H1 (cell line): ENCODE results near the gene SLC1A2. TPM values are rescaled to one million over a fixed set of nuclear protein-coding genes. Genes with fewer than 3 reads are reported as not detected.

Experiments
- CTCF ChIA-PET: fragments of 300-600 bp; sonication (Branson Sonifier 250); formaldehyde crosslinking; loops from one replicate; lab custom pipeline; 2021; ENCODE audit not compliant: partially characterized antibody; lab: Charles Lee
- POLR2A ChIA-PET: fragments of 300-600 bp; sonication (Branson Sonifier 250); formaldehyde crosslinking; loops from one replicate; lab custom pipeline; 2021; ENCODE audit warnings: inconsistent platforms; ENCODE audit not compliant: partially characterized antibody; lab: Charles Lee
- DNase-seq, 2 experiments: peaks; one replicate each; pipeline versions ENCODE4 v3.0.0 to v3.0.0-alpha.2; 2010 to 2022; ENCODE audit warnings: low spot score in 2 of 2, low read depth in 1 of 2, mixed read lengths in 1 of 2
- FAIRE-seq: peaks from 2 replicates; lab custom pipeline; 2011; peaks lifted over from hg19 to GRCh38; lab: Jason Lieb, UNC
- H2AFZ ChIP-seq: 2 replicates; pipeline ENCODE4 v1.8.1; 2012; ENCODE audit warnings: low read length, inconsistent platforms
- H2AK5ac ChIP-seq: 2 replicates; pipeline ENCODE4 v1.6.1; 2013; ENCODE audit warnings: low read depth, low read length
- H2BK120ac ChIP-seq: replicated peaks from 2 replicates; pipeline ENCODE3; 2013; ENCODE audit warnings: low read depth, low read length, inconsistent platforms
- H2BK12ac ChIP-seq: 2 replicates; pipeline ENCODE4 v1.6.1; 2013; ENCODE audit warnings: low read depth, low read length
- H2BK15ac ChIP-seq: 2 replicates; pipeline ENCODE4 v1.6.1; 2013; ENCODE audit warnings: low read length
- H2BK20ac ChIP-seq: 2 replicates; pipeline ENCODE4 v1.6.1; 2013; ENCODE audit warnings: low read length
- H2BK5ac ChIP-seq: 2 replicates; pipeline ENCODE4 v1.6.1; 2013; ENCODE audit warnings: low read depth, low read length
- H3K14ac ChIP-seq: 2 replicates; pipeline ENCODE4 v1.6.1; 2013; ENCODE audit warnings: inconsistent platforms; ENCODE audit not compliant: insufficient read length
- H3K18ac ChIP-seq: 2 replicates; pipeline ENCODE4 v1.6.1; 2013; ENCODE audit warnings: low read length; ENCODE audit errors: extremely low read depth
- H3K23ac ChIP-seq: 2 replicates; pipeline ENCODE4 v1.6.1; 2013; ENCODE audit warnings: inconsistent platforms; ENCODE audit not compliant: insufficient read length
- H3K23me2 ChIP-seq: 2 replicates; pipeline ENCODE4 v1.6.1; 2013; ENCODE audit warnings: low read depth, low read length
- H3K27ac ChIP-seq: 2 replicates; pipeline ENCODE4 v1.6.1; 2011; ENCODE audit warnings: low read depth, low read length, inconsistent platforms
- H3K27me3 ChIP-seq, 4 experiments: replicated peaks in 1 of 4; 1 replicate in 1 of 4; 2 replicates in 3 of 4; pipeline versions ENCODE4 v1.6.1 to v1.8.1; 2011 to 2013; ENCODE audit warnings: low read length in 3 of 4, mild to moderate bottlenecking in 3 of 4, inconsistent platforms in 2 of 4, mixed read lengths in 2 of 4, moderate library complexity in 1 of 4; ENCODE audit not compliant: control insufficient read depth in 3 of 4, insufficient read depth in 3 of 4; ENCODE audit errors: extremely low read depth in 1 of 4
- H3K36me3 ChIP-seq, 4 experiments: 2 replicates each; pipeline versions ENCODE4 v1.6.1 to v1.8.1; 2011 to 2013; ENCODE audit warnings: mild to moderate bottlenecking in 4 of 4, low read length in 3 of 4, moderate library complexity in 2 of 4, control low read depth in 1 of 4, inconsistent platforms in 1 of 4; ENCODE audit not compliant: insufficient read depth in 4 of 4, control insufficient read depth in 2 of 4
- H3K4ac ChIP-seq: replicated peaks from 2 replicates; pipeline ENCODE3; 2013; ENCODE audit warnings: low read length, low read depth, mixed read lengths, inconsistent platforms; ENCODE audit not compliant: insufficient read length
- H3K4me1 ChIP-seq, 4 experiments: replicated peaks in 1 of 4; 1 replicate in 1 of 4; 2 replicates in 3 of 4; pipeline versions ENCODE4 v1.6.1 to v1.8.1; 2011 to 2013; ENCODE audit warnings: low read length in 3 of 4, inconsistent platforms in 2 of 4, mixed read lengths in 1 of 4; ENCODE audit not compliant: insufficient read depth in 4 of 4, control insufficient read depth in 3 of 4
- H3K4me2 ChIP-seq, 2 experiments: 2 replicates each; pipeline versions ENCODE4 v1.6.1 to v1.8.1; 2011 to 2013; ENCODE audit warnings: low read depth in 2 of 2, low read length in 2 of 2, control low read depth in 1 of 2, inconsistent platforms in 1 of 2, mild to moderate bottlenecking in 1 of 2; ENCODE audit not compliant: insufficient read depth in 1 of 2
- H3K4me3 ChIP-seq, 4 experiments: fragments of 200-600, 300-600 bp in 1 of 4; sonication (generic), shearing (Covaris generic), sonication (Bioruptor Twin) in 1 of 4; 2 replicates each; pipeline versions ENCODE4 v1.5.1 to v1.8.1; 2011 to 2016; ENCODE audit warnings: low read length in 4 of 4, low read depth in 3 of 4, control low read depth in 2 of 4, inconsistent platforms in 2 of 4, mild to moderate bottlenecking in 2 of 4, mixed read lengths in 1 of 4, moderate library complexity in 1 of 4; ENCODE audit not compliant: insufficient read depth in 2 of 4; ENCODE audit errors: extremely low read depth in 1 of 4
- H3K56ac ChIP-seq: replicated peaks from 2 replicates; pipeline ENCODE3; 2013; ENCODE audit warnings: low read depth, mild to moderate bottlenecking, mixed read lengths, low read length, inconsistent platforms; ENCODE audit not compliant: insufficient read length
- H3K79me1 ChIP-seq: 2 replicates; pipeline ENCODE4 v1.6.1; 2013; ENCODE audit warnings: low read depth, low read length, control low read depth
- H3K79me2 ChIP-seq, 2 experiments: 2 replicates each; pipeline versions ENCODE4 v1.6.1 to v1.8.1; 2012 to 2013; ENCODE audit warnings: low read length in 2 of 2, mild to moderate bottlenecking in 2 of 2, inconsistent platforms in 1 of 2; ENCODE audit not compliant: insufficient read depth in 2 of 2, control insufficient read depth in 1 of 2
- H3K9ac ChIP-seq, 4 experiments: replicated peaks in 1 of 4; 1 replicate in 1 of 4; 2 replicates in 3 of 4; pipeline versions ENCODE4 v1.6.1 to v1.8.1; 2011 to 2013; ENCODE audit warnings: low read depth in 3 of 4, low read length in 3 of 4, control low read depth in 2 of 4, mild to moderate bottlenecking in 2 of 4, moderate library complexity in 2 of 4, inconsistent platforms in 1 of 4; ENCODE audit errors: extremely low read depth in 1 of 4
- H3K9me3 ChIP-seq, 2 experiments: 2 replicates each; pipeline versions ENCODE4 v1.6.1 to v1.8.1; 2012 to 2013; ENCODE audit warnings: mild to moderate bottlenecking in 2 of 2, moderate library complexity in 2 of 2, control low read depth in 1 of 2, inconsistent platforms in 1 of 2, low read depth in 1 of 2, low read length in 1 of 2, mixed read lengths in 1 of 2; ENCODE audit not compliant: insufficient read depth in 2 of 2
- H4K20me1 ChIP-seq, 2 experiments: replicated peaks in 1 of 2; 2 replicates each; pipeline versions ENCODE3 to v1.8.1; 2011 to 2013; ENCODE audit warnings: inconsistent platforms in 2 of 2, low read length in 2 of 2, mild to moderate bottlenecking in 1 of 2; ENCODE audit not compliant: insufficient read depth in 2 of 2, control insufficient read depth in 1 of 2
- H4K5ac ChIP-seq: 2 replicates; pipeline ENCODE4 v1.6.1; 2013; ENCODE audit warnings: low read length, low read depth, mixed read lengths, inconsistent platforms; ENCODE audit not compliant: insufficient read length
- H4K8ac ChIP-seq: 2 replicates; pipeline ENCODE4 v1.8.0; 2013; ENCODE audit warnings: mild to moderate bottlenecking, moderate library complexity, low read length, inconsistent platforms; ENCODE audit not compliant: insufficient read depth; ENCODE audit errors: extremely low read depth
- H4K91ac ChIP-seq: replicated peaks from 2 replicates; pipeline ENCODE3; 2013; ENCODE audit warnings: low read length, mixed read lengths, inconsistent platforms; ENCODE audit not compliant: insufficient read length
- ATF2 ChIP-seq: IDR thresholded peaks from 2 replicates; pipeline ENCODE4 v1.6.1; 2012; ENCODE audit warnings: low read length, inconsistent platforms
- BRCA1 ChIP-seq: IDR thresholded peaks from 2 replicates; pipeline ENCODE4 v1.6.1; 2012; ENCODE audit warnings: low read depth, low read length, improper control_type of control experiment
- CEBPB ChIP-seq: IDR thresholded peaks from 2 replicates; pipeline ENCODE4 v1.6.1; 2012; ENCODE audit warnings: low read depth, low read length
- CREB1 ChIP-seq: IDR thresholded peaks from 2 replicates; pipeline ENCODE4 v1.6.1; 2012; ENCODE audit warnings: inconsistent platforms
- EP300 ChIP-seq, 2 experiments: IDR thresholded peaks; 1 replicate in 1 of 2; 2 replicates in 1 of 2; pipeline ENCODE4 v1.6.1; 2011 to 2012; ENCODE audit warnings: low read depth in 2 of 2, low read length in 2 of 2, mild to moderate bottlenecking in 2 of 2, borderline replicate concordance in 1 of 2, inconsistent platforms in 1 of 2, moderate library complexity in 1 of 2
- JUN ChIP-seq: IDR thresholded peaks from 2 replicates; pipeline ENCODE4 v1.6.1; 2011; ENCODE audit warnings: low read depth, mild to moderate bottlenecking, improper control_type of control experiment, low read length
- NRF1 ChIP-seq: IDR thresholded peaks from 2 replicates; pipeline ENCODE4 v1.6.1; 2011; ENCODE audit warnings: mild to moderate bottlenecking, low read depth, low read length, improper control_type of control experiment
- SIN3A ChIP-seq, 2 experiments: IDR thresholded peaks in 1 of 2; conservative IDR thresholded peaks in 1 of 2; 2 replicates each; pipeline ENCODE4 v1.6.1; 2011 to 2012; ENCODE audit warnings: low read length in 2 of 2, improper control_type of control experiment in 1 of 2, low read depth in 1 of 2, mild to moderate bottlenecking in 1 of 2
- SP1 ChIP-seq: IDR thresholded peaks from 2 replicates; pipeline ENCODE4 v1.6.1; 2011; ENCODE audit warnings: low read depth, low read length
- TAF1 ChIP-seq: IDR thresholded peaks from 2 replicates; pipeline ENCODE4 v1.6.1; 2011; ENCODE audit warnings: mild to moderate bottlenecking, low read depth, low read length
- WGBS, 2 experiments: shearing (Covaris generic) in 1 of 2; methylation state at CpG; one replicate each; pipeline versions ENCODE4 v1.1.6 to v1.1.7; 2013 to 2015; ENCODE audit warnings: low lambda C conversion rate in 2 of 2, mixed read lengths in 2 of 2, inconsistent platforms in 1 of 2, low coverage in 1 of 2, missing lambda C conversion rate in 1 of 2; ENCODE audit not compliant: insufficient replicate concordance in 2 of 2, insufficient coverage in 1 of 2, insufficient read length in 1 of 2; ENCODE audit errors: extremely low coverage in 1 of 2, missing lambda C conversion rate in 1 of 2; 5-methylcytosine and 5-hydroxymethylcytosine counted together
- polyA plus RNA-seq, 7 experiments: library from polyadenylated mRNA; depleted of rRNA in 3 of 7; stranded (reverse) in 5 of 7; unstranded in 2 of 7; fragments of >200 nt in 5 of 7; fragments of 200-250 nt in 2 of 7; gene quantifications; 1 replicate in 5 of 7; 2 replicates in 1 of 7; 4 replicates in 1 of 7; pipeline versions ENCODE4 v1.2.1 to v1.2.3, GENCODE V29; 2011 to 2013; ENCODE audit warnings: missing spikeins in 2 of 7, mixed read lengths in 2 of 7
- total RNA-seq: library from RNA; stranded (reverse); fragmentation: NEBNext Ultra II Directional; extraction: Animal tissue kit (Norgen Biotek cat#: 25700); gene quantifications from 2 replicates; pipeline ENCODE4 v1.2.1, GENCODE V29; 2021

Gene SLC1A2
- total and polyA plus RNA-seq, 2 of the 8 experiments (the other 6 are each of a cell fraction or from before 2014, with no cell fraction given) = 0.57 to 1.2 TPM

GRCh38 chr11:35390737-35391682 is 28.3 kb downstream of the SLC1A2 start:
- WGBS, 2 experiments = 93% methylated on average over 13 of the region's 13 CpGs; no CpG with 5 or more reads in 1 of the 2 experiments
- H2BK12ac ChIP-seq = no peak overlapping the region
- POLR2A ChIA-PET = interaction anchor here (0.6 to 0.9 kb wide), 2 partner anchors 15 to 806 kb away, joined by 3 read pairs; no protein-coding TSS in a partner anchor
- H3K14ac ChIP-seq = no peak overlapping the region
- no peaks in the 10 kb centered on the region for H3K23me2 ChIP-seq
- no peak overlapping the region for H3K4ac ChIP-seq
- H3K79me2 ChIP-seq = no peaks in the 10 kb centered on the region
- DNase-seq (no peak), FAIRE-seq (no peak)
- no peak overlapping the region for H2AFZ ChIP-seq
- H4K20me1 ChIP-seq = no peaks in the 10 kb centered on the region
- H2BK20ac ChIP-seq = no peak overlapping the region
- CTCF ChIA-PET = interaction anchor here (0.7 to 4.8 kb wide), 32 partner anchors 11 to 878 kb away, joined by 3 to 31 read pairs (median 4); no protein-coding TSS in a partner anchor
- H3K56ac ChIP-seq = no peak overlapping the region
- H4K8ac ChIP-seq = no peak overlapping the region
- H4K5ac ChIP-seq = no peak overlapping the region
- H3K4me1 ChIP-seq = no peaks in the 10 kb centered on the region
- H3K23ac ChIP-seq = no peak overlapping the region
- H3K4me2 ChIP-seq = no peak overlapping the region
- no peaks in the 10 kb centered on the region for H3K36me3 ChIP-seq
- H3K9me3 ChIP-seq = no peaks in the 10 kb centered on the region
- no peak overlapping the region for H2BK5ac ChIP-seq
- H3K27ac ChIP-seq = no peak overlapping the region
- H2BK120ac ChIP-seq = no peak overlapping the region
- no peak overlapping the region for H4K91ac ChIP-seq
- no peak overlapping the region for H3K9ac ChIP-seq
- no peak overlapping the region for H3K4me3 ChIP-seq
- no peaks in the 10 kb centered on the region for H3K79me1 ChIP-seq
- H2AK5ac ChIP-seq = no peak overlapping the region
- no peaks in the 10 kb centered on the region; a peak in 2 of 7 replicates for H3K27me3 ChIP-seq
- H3K18ac ChIP-seq = no peak overlapping the region
- H2BK15ac ChIP-seq = no peak overlapping the region
- no peak for TF ChIP-seq BRCA1
- TF ChIP-seq CREB1 = no peak
- TF ChIP-seq SIN3A (conservative IDR thresholded peaks at IDR 0.05 in 1 of 2, IDR thresholded peaks at IDR 0.05 in 1 of 2; ENCODE audit: low read depth in 1 of 2, low read length in 2 of 2) = no peak
- TF ChIP-seq TAF1 = no peak
- TF ChIP-seq SP1 = no peak
- no peak for TF ChIP-seq NRF1
- TF ChIP-seq JUN = no peak
- TF ChIP-seq ATF2 = no peak
- no peak for TF ChIP-seq CEBPB
- TF ChIP-seq EP300 (IDR thresholded peaks at IDR 0.05; ENCODE audit: borderline replicate concordance in 1 of 2, low read depth in 2 of 2, low read length in 2 of 2) = no peak
